ENCODE data around the gene OGFR.
"Not testable (repeated sequence)": the region's sequence is repeated elsewhere in the genome, so short reads cannot be mapped to it uniquely, and the experiment has no call there.

OGFR gene

DNA sequence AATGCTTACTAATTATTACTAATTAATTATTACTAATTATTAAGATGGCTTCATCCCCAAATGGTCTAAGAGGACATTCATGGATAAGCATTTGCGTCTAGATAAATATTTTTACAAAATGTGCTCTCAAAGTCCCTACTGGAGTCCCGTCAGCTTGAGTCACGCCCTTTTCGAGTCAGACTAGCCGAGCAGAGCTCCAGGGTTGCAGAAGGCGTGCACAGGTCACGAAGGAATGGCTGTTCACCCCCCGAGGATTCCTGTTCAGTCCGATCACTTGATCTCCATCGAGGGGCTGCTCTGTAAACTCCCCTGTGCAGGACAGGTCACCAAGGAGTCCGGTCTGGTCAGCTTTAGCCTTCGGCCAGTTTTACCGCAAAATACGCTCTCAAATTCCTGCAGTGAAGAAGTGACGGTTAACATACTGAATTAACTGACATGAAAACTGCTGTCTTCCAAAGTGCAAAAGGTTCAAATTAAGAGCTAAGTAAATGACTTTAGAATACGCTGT, 37.1 kb downstream of the OGFR start:
- no peak for DNase-seq

- DNase-seq: no peak
Observed at GRCh38 chr20:62843656-62844055, 39.0 kb downstream of the OGFR start.

GRCh38 chr20:62844182-62844581, 39.5 kb downstream of the OGFR start:
- no peak for DNase-seq

GRCh38 chr20:62845416-62846160, 41.0 kb downstream of the OGFR start:
- DNase-seq: no peak

DNA sequence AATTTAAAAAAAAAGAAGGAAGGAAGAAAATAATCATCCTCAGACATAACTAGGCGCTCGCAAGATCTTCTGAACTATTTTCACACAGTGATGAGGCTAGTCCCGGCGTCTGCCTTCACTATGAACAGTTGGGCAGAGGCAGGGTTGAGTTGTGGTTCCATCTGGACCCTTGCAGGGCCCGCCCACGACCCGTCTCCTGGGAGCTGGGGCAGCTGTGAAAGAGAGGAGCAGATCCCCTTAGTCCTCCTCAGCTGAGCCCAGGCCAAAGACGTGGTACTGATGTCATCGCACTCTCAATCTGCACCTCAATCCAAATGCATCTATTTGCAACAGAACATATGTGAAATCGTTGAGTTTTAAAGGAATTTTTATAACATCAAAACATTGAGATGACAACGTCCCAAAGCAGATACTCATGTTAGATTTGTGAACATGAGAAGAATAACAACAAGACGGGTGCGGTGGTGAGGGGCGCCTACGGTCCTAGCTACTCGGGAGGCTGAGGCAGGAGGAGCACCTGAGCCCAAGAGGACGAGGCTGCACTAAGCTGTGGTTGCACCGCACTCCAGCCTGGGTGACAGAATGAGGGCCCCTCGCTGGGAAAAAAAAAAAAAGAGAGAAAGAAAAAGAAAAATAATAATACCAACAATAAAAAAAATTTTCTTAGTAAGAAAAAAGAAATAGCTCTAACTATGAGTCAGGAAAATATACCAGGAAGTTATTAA, 41.7 kb downstream of the OGFR start:
- no peak for DNase-seq

DNA sequence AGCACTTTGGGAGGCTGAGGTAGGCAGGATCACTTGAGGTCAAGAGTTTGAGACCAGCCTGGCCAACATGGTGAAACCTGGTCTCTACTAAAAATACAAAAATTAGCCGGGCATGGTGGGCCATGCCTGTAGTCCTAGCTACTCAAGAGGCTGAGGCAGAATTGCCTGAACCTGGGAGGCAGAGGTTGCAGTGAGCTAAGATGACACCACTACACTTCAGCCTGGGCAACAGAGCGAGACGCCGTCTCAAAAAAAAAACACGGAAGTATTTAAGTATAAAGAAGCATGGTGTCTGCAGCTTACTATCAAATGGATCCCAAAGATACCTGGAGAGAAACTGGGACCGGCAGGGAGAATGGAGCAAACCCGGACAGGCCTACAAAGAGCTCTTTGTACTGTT, 44.3 kb downstream of the OGFR start:
- not testable (repeated sequence) for DNase-seq

DNA sequence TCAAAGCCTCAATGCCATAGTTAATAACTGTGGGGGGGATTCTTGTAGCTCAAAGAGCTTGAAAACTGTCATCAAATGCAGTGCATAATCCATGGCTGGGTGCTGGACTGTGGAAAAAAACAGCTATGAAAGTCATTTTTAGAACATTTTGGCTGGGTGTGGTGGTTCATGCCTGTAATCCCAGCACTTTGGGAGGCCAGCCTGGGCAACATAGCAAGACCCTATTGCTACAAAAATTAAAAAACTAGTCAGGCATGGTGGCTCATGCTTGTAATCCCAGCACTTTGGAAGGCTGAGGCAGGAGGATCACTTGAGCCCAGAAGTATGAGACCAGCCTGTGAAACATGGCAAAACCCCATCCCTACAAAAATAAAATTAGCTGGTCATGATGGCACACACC, 44.8 kb downstream of the OGFR start:
- no peak for DNase-seq

DNA sequence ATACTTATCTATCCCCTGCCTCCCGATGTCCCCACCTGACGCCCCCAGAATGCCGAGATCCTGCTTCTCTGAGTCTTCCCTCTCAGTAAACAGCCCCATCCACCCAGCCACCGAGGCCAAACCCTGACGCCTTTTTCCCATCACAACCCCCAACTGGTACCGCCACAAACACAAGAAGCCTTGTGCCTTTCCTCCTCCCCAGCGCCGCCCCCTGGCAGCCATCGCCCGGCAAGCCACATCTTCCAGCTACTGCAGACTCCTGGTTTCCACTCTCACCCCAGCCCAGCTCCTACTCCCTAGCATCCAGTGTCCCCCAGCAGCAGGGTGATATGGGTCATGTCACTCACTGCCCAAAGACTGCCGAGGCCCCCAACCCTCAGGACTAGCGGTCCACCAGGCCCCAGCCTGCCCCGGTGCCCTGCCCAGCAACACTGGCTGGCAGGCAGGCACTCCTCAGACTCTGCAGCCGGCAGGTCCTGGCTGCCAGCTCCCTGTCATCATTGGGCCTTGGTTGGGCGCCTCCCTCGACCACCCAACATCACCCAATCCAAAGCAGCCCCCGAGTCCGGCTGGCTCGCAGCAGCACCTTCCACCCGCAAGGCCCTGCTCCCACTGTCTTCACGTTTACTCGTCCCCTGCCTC, 45.8 kb downstream of the OGFR start:
- DNase-seq: no peak

- DNase-seq: no peak
Observed at GRCh38 chr20:62852196-62852595, 47.6 kb downstream of the OGFR start.

GRCh38 chr20:62852841-62853240, 48.2 kb downstream of the OGFR start:
- DNase-seq: no peak

GRCh38 chr20:62853304-62853703, 48.7 kb downstream of the OGFR start:
- DNase-seq: not testable (repeated sequence)

- DNase-seq: no peak
Observed at GRCh38 chr20:62854121-62854520, 49.5 kb downstream of the OGFR start.

DNA sequence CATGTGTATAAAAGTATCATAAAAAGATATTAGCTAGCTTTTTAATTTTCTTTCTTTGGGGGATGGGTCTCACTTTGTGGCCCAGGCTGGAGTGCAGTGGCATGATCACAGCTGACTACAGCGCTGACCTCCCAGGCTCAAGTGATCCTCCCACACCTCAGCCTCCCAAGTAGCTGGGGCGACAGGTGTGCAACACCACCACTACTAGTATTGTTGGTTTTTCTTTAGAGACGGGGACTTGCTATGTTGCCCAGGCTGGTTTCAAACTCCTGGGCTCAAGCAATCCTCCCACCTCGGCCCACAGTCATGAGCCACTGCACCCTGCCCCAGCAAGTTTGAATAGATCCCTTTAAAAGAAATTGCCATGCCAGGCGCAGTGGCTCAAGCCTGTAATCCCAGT, 50.5 kb downstream of the OGFR start:
- no peak for DNase-seq

DNA sequence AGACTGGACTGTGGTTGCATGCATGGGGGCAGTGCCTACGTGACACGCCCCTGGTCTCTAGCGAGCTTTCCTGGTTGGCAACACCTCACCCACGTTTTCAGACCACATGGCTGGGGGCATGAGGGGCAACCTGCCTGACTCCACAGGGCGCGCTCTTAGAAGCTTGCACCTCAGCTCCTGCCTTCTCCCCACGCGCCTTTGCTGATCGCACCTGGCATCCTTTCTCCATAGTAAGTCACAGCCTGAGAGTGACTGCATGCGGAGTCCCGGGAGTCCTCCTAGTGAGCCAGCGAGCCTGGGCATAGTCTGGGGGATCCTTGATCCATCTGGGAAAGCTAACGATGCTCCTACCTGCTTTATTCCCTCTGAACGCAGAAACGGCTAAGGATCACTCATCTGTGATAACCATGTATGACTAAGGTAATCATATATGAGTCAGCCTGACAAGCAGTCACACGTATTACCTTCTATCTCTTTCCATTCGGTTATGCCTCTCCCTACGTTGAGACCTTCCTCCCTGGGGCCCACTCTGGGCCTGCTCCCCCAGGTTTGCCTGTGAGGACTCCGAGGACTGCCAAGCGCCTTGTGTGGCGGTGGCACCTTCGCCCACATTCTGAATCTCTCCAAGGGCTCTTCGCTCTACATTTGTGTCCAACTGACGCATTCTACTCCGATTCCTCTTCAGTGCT, 52.4 kb downstream of the OGFR start:
- no peak for DNase-seq

DNA sequence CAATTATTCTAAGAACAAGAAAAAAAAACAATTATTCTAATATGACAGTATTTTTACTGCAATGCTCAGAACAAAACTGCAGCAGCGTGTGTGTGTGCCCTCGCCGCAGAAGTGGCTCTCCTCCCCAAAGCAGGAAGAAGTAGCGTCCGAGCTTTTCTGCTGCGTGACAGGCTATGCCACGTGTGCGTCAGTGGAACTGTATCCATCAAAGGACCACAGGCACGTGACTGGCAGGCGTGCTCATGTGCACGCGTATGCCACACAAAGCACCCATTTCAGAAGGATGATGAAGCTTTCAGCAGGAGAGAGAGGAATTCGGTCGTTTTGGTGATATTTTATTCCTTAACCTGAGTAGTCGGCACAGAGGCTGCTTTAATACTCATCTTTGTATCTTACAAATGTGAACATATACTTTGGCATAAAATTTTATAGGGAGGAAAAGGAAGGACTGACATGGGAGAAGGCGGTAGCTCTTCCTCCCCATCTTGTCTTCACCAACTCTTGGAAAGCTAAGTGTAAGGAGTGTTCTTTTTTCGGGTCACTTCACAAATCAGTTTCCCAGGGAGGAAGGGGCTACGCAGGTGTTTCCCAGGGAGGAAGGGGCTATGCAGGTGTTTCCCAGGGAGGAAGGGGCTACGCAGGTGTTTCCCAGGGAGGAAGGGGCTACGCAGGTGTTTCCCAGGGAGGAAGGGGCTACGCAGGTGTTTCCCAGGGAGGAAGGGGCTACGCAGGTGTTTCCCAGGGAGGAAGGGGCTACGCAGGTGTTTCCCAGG, 53.6 kb downstream of the OGFR start:
- peak; percentile 43 for DNase-seq

DNA sequence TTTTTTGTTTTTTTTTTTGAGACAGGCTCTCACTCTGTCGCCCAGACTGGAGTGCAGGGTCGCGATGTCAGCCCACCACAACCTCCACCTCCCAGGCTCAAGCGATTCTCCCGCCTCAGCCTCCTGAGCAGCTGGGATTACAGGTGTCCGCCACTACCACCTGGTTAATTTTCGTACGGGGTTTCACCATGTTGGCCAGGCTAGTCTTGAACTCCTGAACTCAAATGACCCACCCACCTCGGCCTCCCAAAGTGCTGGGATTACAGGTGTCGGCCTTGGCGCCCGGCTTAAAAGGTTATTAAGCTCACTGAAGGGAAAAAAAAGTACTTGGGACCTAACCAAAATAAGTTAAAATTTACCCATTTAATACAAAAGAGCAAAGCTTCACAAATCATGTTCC, 55.1 kb downstream of the OGFR start:
- no peak for DNase-seq

DNA sequence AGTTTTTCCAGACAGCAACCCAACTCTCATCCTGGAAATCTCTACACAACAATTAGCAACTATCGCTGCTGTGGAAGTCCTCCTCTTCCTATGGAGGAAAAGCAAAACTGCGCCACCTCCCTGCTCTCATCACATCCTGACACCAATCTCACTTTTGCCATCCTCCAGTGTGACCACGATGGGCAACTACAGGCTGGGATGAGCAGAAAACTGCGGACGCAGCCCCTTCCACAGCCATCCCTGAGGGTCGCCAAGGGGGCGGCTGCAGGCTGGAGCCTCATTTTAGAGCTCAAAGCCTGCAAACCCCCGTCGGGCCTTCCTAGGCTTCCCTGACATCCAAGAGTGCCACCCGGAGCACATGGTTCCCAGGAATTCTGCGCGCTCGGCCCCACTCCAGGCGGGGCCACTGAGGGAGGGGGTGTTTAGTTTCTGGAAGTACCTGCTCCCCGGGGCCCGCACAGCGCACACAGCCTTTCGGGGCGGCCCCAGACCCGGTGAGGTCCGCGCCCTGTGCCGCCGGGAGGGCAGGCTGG, 55.8 kb downstream of the OGFR start:
- DNase-seq: no peak

- peak; percentile 48 for DNase-seq
Observed at GRCh38 chr20:62860924-62861691, 56.5 kb downstream of the OGFR start.

- peak; percentile 88 for DNase-seq
Observed at GRCh38 chr20:62861726-62862336, 57.2 kb downstream of the OGFR start, which contains the start of gene TCFL5. Gene TCFL5, minus strand, starts transcription at chr20:62861822. Its CDS starts 152 bp downstream, at chr20:62861670.
